Vagina (tissue), 2 donors: Measurements from ENCODE around the gene IL2RG.

Experiments
- CTCF ChIP-seq, 3 experiments: fragments of 450-650 bp in 2 of 3; fragments of 200-600 bp in 1 of 3; sonication (generic) in 1 of 3; IDR thresholded peaks; one replicate each; pipeline ENCODE4 v1.5.1; 2017 to 2019; ENCODE audit warnings: antibody characterized with exemption in 3 of 3, mild to moderate bottlenecking in 2 of 3, moderate library complexity in 2 of 3
- POLR2A ChIP-seq, 2 donors: fragments of 450-650 bp; IDR thresholded peaks; one replicate each; pipeline ENCODE4 v1.6.1; 2017; ENCODE audit warnings: antibody characterized with exemption in 2 of 2, mild to moderate bottlenecking in 2 of 2, moderate library complexity in 2 of 2
- POLR2AphosphoS5 ChIP-seq, 2 donors: sonication (generic); formaldehyde crosslinking; IDR thresholded peaks; one replicate each; pipeline ENCODE4 v1.9.0; 2017; ENCODE audit warnings: antibody characterized with exemption in 2 of 2, mild to moderate bottlenecking in 2 of 2, low read depth in 1 of 2; ENCODE audit not compliant: insufficient read depth in 1 of 2

GRCh38 chrX:71060127-71060526 is 51.2 kb downstream of the IL2RG start:
- TF ChIP-seq CTCF (IDR thresholded peaks at IDR 0.05): no peak
- no peak for TF ChIP-seq POLR2AphosphoS5 (IDR thresholded peaks at IDR 0.05; ENCODE audit: insufficient read depth in 1 of 2, low read depth in 1 of 2)
- no peak for TF ChIP-seq POLR2A (IDR thresholded peaks at IDR 0.05)
